Measurements from ENCODE around the gene FNDC3B.
"Not testable (repeated sequence)": the region's sequence is repeated elsewhere in the genome, so short reads cannot be mapped to it uniquely, and the experiment has no call there.

FNDC3B gene

GRCh38 chr3:172246107-172246844 is 206.9 kb downstream of the FNDC3B start:
- no peak for DNase-seq

GRCh38 chr3:172247525-172248274 is 208.3 kb downstream of the FNDC3B start:
- DNase-seq = no peak

- DNase-seq = no peak
These were observed 209.7 kb downstream of the FNDC3B start for GRCh38 chr3:172249039-172249438.

GRCh38 chr3:172251211-172251610 is 211.8 kb downstream of the FNDC3B start:
- no peak for DNase-seq

GRCh38 chr3:172253200-172253599 is 213.8 kb downstream of the FNDC3B start:
- no peak for DNase-seq

GRCh38 chr3:172254542-172254941 is 215.2 kb downstream of the FNDC3B start:
- DNase-seq = no peak

GRCh38 chr3:172255321-172255720 is 215.9 kb downstream of the FNDC3B start:
- not testable (repeated sequence) for DNase-seq

- no peak for DNase-seq
These were observed 216.8 kb downstream of the FNDC3B start for GRCh38 chr3:172256101-172256734.

- DNase-seq = no peak
These were observed 218.4 kb downstream of the FNDC3B start for GRCh38 chr3:172257648-172258400.

GRCh38 chr3:172258624-172259023 is 219.2 kb downstream of the FNDC3B start:
- no peak for DNase-seq

- no peak for DNase-seq
These were observed 219.7 kb downstream of the FNDC3B start for GRCh38 chr3:172259111-172259541.

GRCh38 chr3:172259726-172260248 is 220.4 kb downstream of the FNDC3B start:
- DNase-seq = no peak

- DNase-seq = no peak
These were observed 221.0 kb downstream of the FNDC3B start for GRCh38 chr3:172260381-172260780.

GRCh38 chr3:172261054-172261453 is 221.7 kb downstream of the FNDC3B start:
- DNase-seq = no peak

GRCh38 chr3:172262991-172263608 is 223.7 kb downstream of the FNDC3B start:
- no peak for DNase-seq

- no peak for DNase-seq
These were observed 224.6 kb downstream of the FNDC3B start for GRCh38 chr3:172263781-172264486.

- DNase-seq = no peak
These were observed 226.7 kb downstream of the FNDC3B start for GRCh38 chr3:172266103-172266502.

- no peak for DNase-seq
These were observed 229.0 kb downstream of the FNDC3B start for GRCh38 chr3:172268425-172268824.

- DNase-seq = no peak
These were observed 229.5 kb downstream of the FNDC3B start for GRCh38 chr3:172268868-172269267.

- no peak for DNase-seq
These were observed 231.3 kb downstream of the FNDC3B start for GRCh38 chr3:172270557-172271166.

GRCh38 chr3:172271386-172271976 is 232.1 kb downstream of the FNDC3B start:
- no peak for DNase-seq

Data from stimulated activated CD4-positive, alpha-beta T cell treated with anti-CD3 and anti-CD28 coated beads, Interleukin-4, amount 100 ng/mL, for 1 hour (primary cell).